Liver (tissue), 9 donors: ENCODE results near the gene GATA2. TPM values are rescaled to one million over a fixed set of nuclear protein-coding genes. Genes with fewer than 3 reads are reported as not detected.

Experiments used
- DNase-seq: peaks from one replicate; pipeline ENCODE4 v3.0.0-alpha.2; 2017; ENCODE audit warnings: low spot score
- H3K27ac ChIP-seq, 2 donors: one replicate each; pipeline ENCODE4 v1.7.0; 2013; ENCODE audit warnings: inconsistent platforms in 2 of 2, low read length in 2 of 2, control low read depth in 1 of 2, low read depth in 1 of 2, mild to moderate bottlenecking in 1 of 2
- H3K27me3 ChIP-seq, 4 donors: one replicate each; pipeline versions ENCODE4 v1.6.1 to v1.7.0; 2013; ENCODE audit warnings: low read length in 3 of 4, inconsistent platforms in 1 of 4, mild to moderate bottlenecking in 1 of 4, moderate library complexity in 1 of 4; ENCODE audit not compliant: control insufficient read depth in 4 of 4, insufficient read depth in 4 of 4
- H3K36me3 ChIP-seq, 4 donors: one replicate each; pipeline versions ENCODE4 v1.6.1 to v1.7.0; 2013; ENCODE audit warnings: low read length in 3 of 4, mild to moderate bottlenecking in 3 of 4, low read depth in 1 of 4, moderate library complexity in 1 of 4; ENCODE audit not compliant: control insufficient read depth in 4 of 4, insufficient read depth in 3 of 4
- H3K4me1 ChIP-seq, 4 donors: one replicate each; pipeline versions ENCODE4 v1.6.1 to v1.7.0; 2013; ENCODE audit warnings: low read length in 3 of 4, mild to moderate bottlenecking in 3 of 4, moderate library complexity in 1 of 4; ENCODE audit not compliant: control insufficient read depth in 4 of 4, insufficient read depth in 4 of 4
- H3K4me3 ChIP-seq, 3 donors: one replicate each; pipeline versions ENCODE4 v1.6.1 to v1.7.0; 2013; ENCODE audit warnings: low read length in 3 of 3, control low read depth in 1 of 3, low read depth in 1 of 3, mild to moderate bottlenecking in 1 of 3
- H3K9ac ChIP-seq, 2 donors: one replicate each; pipeline ENCODE4 v1.7.0; 2013; ENCODE audit warnings: low read length in 2 of 2, mild to moderate bottlenecking in 2 of 2, moderate library complexity in 2 of 2, control low read depth in 1 of 2, low read depth in 1 of 2
- H3K9me3 ChIP-seq, 4 donors: one replicate each; pipeline versions ENCODE4 v1.6.1 to v1.7.0; 2013; ENCODE audit warnings: low read length in 3 of 4; ENCODE audit not compliant: control insufficient read depth in 4 of 4
- FOXA1 ChIP-seq: IDR thresholded peaks from 2 replicates; pipeline ENCODE4 v1.6.1; 2016; ENCODE audit warnings: antibody characterized with exemption
- FOXA2 ChIP-seq: IDR thresholded peaks from 2 replicates; pipeline ENCODE4 v1.6.1; 2016; ENCODE audit warnings: antibody characterized with exemption
- GABPA ChIP-seq, 2 donors: IDR thresholded peaks in 1 of 2; conservative IDR thresholded peaks in 1 of 2; 2 replicates each; pipeline ENCODE4 v1.6.1; 2016; ENCODE audit warnings: antibody characterized with exemption in 2 of 2, mild to moderate bottlenecking in 1 of 2, moderate library complexity in 1 of 2
- HNF4A ChIP-seq, 2 donors: conservative IDR thresholded peaks; 2 replicates each; pipeline ENCODE4 v1.6.1; 2016; ENCODE audit warnings: antibody characterized with exemption in 2 of 2, mild to moderate bottlenecking in 2 of 2
- HNF4G ChIP-seq: IDR thresholded peaks from 2 replicates; pipeline ENCODE4 v1.6.1; 2016; ENCODE audit warnings: antibody characterized with exemption
- JUND ChIP-seq, 2 donors: IDR thresholded peaks; 2 replicates each; pipeline ENCODE4 v1.6.1; 2016; ENCODE audit warnings: antibody characterized with exemption in 2 of 2
- NR2F2 ChIP-seq: IDR thresholded peaks from 2 replicates; pipeline ENCODE4 v1.6.1; 2016; ENCODE audit warnings: antibody characterized with exemption
- RAD21 ChIP-seq, 2 donors: IDR thresholded peaks; 2 replicates each; pipeline ENCODE4 v1.6.1; 2016; ENCODE audit warnings: antibody characterized with exemption in 2 of 2, mild to moderate bottlenecking in 2 of 2
- RXRA ChIP-seq, 2 donors: IDR thresholded peaks; 2 replicates each; pipeline ENCODE4 v1.6.1; 2017 to 2018; ENCODE audit warnings: antibody characterized with exemption in 2 of 2, mild to moderate bottlenecking in 1 of 2
- SP1 ChIP-seq: IDR thresholded peaks from 2 replicates; pipeline ENCODE4 v1.6.1; 2018; ENCODE audit warnings: antibody characterized with exemption, mild to moderate bottlenecking
- TAF1 ChIP-seq: conservative IDR thresholded peaks from 2 replicates; pipeline ENCODE4 v1.6.1; 2016; ENCODE audit warnings: antibody characterized with exemption, mild to moderate bottlenecking
- YY1 ChIP-seq: IDR thresholded peaks from 2 replicates; pipeline ENCODE4 v1.6.1; 2016; ENCODE audit warnings: antibody characterized with exemption, mild to moderate bottlenecking
- WGBS: extraction: QIAGEN DNeasy Blood & Tissue Kit; methylation state at CpG from one replicate; pipeline ENCODE4 v1.1.7; 2013; 5-methylcytosine and 5-hydroxymethylcytosine counted together
- polyA plus RNA-seq, 2 donors: library from polyadenylated mRNA; stranded (reverse) in 1 of 2; unstranded in 1 of 2; fragments of 200-250 nt in 1 of 2; fragments of >200 nt in 1 of 2; fragmentation: Nextera tagmentation in 1 of 2; extraction: Ambion mirVana in 1 of 2; gene quantifications; one replicate each; pipeline versions ENCODE4 v1.2.1 to v1.2.3, GENCODE V29; 2013 to 2015
- total RNA-seq, 2 donors: library from RNA; depleted of rRNA; stranded (reverse); fragments of >200 nt; gene quantifications; one replicate each; pipeline ENCODE4 v1.2.3, GENCODE V29; 2014
- TF ChIP-seq, protein P1 (sequence below): IDR thresholded peaks from 2 replicates; pipeline ENCODE4 v1.6.1; 2016; ENCODE audit warnings: antibody characterized with exemption
- TF ChIP-seq, protein P2 (sequence below): IDR thresholded peaks from 2 replicates; pipeline ENCODE4 v1.6.1; 2016; ENCODE audit warnings: antibody characterized with exemption
- TF ChIP-seq, protein P3 (sequence below): IDR thresholded peaks from 2 replicates; pipeline ENCODE4 v1.6.1; 2016; ENCODE audit warnings: antibody characterized with exemption, mild to moderate bottlenecking
- donor health status: healthy.
- donor health status: healthy.
- donor health status: healthy.
- donor health status: healthy.
- donor health status: healthy.

GATA2 gene
- total and polyA plus RNA-seq, 4 donors, result 0.25 to 2.8 (median 0.54) TPM

DNA sequence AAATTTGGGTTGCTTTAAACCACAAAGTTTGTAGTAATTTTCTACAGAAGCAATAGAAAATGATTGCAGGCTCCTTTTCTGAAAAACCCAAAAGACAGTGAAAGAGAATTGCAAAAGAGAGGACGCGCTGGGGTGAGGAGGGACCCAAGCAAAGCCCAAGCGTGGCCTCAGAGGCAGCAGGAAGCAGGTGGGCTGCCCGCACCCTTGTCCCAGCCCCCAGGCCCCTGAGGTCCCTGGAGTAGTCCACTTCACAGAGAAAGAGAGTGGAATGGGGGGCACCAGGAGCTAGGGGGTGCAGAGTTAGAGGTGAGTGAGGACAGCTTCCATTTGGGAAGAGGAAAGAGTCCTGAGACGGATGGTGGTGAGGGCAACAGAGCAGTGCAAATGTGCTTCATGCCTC lies 37.9 kb downstream of the GATA2 start:
- WGBS, result 90% methylated on average over 5 of the region's 5 CpGs
- DNase-seq, result no peak
- Histone ChIP-seq H3K27me3 (peaks cover 0 to 2% (median under 1%) of the 10 kb centered on the region in 4 donors), H3K27ac (no peak overlapping the region), H3K9ac (no peak overlapping the region), H3K36me3 (no peaks in the 10 kb centered on the region), H3K9me3 (no peaks in the 10 kb centered on the region), H3K4me1 (no peaks in the 10 kb centered on the region), H3K4me3 (no peak overlapping the region)
- TF ChIP-seq SP1, result no peak
- TF ChIP-seq RXRA (IDR thresholded peaks at IDR 0.05), result no peak
- no peak for TF ChIP-seq NR2F2
- TF ChIP-seq YY1, result no peak
- TF ChIP-seq JUND (IDR thresholded peaks at IDR 0.05), result no peak

DNA sequence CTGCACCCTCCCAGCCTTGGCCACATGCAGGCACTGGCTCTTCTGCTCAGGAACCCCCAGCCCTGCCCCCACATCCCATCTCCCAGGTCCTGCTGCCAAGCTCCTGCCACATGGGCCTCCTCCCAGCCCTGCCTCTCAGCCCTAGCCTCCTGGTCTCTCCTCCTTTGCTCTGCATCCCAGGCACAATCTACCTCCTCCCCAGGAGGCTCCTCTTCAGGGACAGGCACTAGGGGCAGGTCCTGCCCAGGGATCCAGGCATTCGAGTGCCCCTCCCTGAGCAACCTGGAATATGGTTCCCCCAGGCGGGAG lies 38.7 kb downstream of the GATA2 start:
- H3K4me3 ChIP-seq, result no peak overlapping the region
- 90% methylated on average over 2 of the region's 2 CpGs for WGBS
- no peak for DNase-seq
- H3K9me3 ChIP-seq, result no peaks in the 10 kb centered on the region
- TF ChIP-seq FOXA1 (no peak), FOXA2 (no peak), GABPA (IDR thresholded peaks at IDR 0.05 in 1 of 2, conservative IDR thresholded peaks at IDR 0.05 in 1 of 2) (no peak), HNF4A (conservative IDR thresholded peaks at IDR 0.05) (no peak), TAF1 (no peak), YY1 (no peak), NR2F2 (no peak), HNF4G (no peak), JUND (IDR thresholded peaks at IDR 0.05) (no peak), SP1 (no peak), RAD21 (IDR thresholded peaks at IDR 0.05) (no peak), RXRA (IDR thresholded peaks at IDR 0.05) (no peak)
- TF ChIP-seq, protein P1, sequence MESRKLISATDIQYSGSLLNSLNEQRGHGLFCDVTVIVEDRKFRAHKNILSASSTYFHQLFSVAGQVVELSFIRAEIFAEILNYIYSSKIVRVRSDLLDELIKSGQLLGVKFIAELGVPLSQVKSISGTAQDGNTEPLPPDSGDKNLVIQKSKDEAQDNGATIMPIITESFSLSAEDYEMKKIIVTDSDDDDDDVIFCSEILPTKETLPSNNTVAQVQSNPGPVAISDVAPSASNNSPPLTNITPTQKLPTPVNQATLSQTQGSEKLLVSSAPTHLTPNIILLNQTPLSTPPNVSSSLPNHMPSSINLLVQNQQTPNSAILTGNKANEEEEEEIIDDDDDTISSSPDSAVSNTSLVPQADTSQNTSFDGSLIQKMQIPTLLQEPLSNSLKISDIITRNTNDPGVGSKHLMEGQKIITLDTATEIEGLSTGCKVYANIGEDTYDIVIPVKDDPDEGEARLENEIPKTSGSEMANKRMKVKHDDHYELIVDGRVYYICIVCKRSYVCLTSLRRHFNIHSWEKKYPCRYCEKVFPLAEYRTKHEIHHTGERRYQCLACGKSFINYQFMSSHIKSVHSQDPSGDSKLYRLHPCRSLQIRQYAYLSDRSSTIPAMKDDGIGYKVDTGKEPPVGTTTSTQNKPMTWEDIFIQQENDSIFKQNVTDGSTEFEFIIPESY, result no peak
- TF ChIP-seq, protein P2, sequence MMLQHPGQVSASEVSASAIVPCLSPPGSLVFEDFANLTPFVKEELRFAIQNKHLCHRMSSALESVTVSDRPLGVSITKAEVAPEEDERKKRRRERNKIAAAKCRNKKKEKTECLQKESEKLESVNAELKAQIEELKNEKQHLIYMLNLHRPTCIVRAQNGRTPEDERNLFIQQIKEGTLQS, result no peak
- TF ChIP-seq, protein P3, sequence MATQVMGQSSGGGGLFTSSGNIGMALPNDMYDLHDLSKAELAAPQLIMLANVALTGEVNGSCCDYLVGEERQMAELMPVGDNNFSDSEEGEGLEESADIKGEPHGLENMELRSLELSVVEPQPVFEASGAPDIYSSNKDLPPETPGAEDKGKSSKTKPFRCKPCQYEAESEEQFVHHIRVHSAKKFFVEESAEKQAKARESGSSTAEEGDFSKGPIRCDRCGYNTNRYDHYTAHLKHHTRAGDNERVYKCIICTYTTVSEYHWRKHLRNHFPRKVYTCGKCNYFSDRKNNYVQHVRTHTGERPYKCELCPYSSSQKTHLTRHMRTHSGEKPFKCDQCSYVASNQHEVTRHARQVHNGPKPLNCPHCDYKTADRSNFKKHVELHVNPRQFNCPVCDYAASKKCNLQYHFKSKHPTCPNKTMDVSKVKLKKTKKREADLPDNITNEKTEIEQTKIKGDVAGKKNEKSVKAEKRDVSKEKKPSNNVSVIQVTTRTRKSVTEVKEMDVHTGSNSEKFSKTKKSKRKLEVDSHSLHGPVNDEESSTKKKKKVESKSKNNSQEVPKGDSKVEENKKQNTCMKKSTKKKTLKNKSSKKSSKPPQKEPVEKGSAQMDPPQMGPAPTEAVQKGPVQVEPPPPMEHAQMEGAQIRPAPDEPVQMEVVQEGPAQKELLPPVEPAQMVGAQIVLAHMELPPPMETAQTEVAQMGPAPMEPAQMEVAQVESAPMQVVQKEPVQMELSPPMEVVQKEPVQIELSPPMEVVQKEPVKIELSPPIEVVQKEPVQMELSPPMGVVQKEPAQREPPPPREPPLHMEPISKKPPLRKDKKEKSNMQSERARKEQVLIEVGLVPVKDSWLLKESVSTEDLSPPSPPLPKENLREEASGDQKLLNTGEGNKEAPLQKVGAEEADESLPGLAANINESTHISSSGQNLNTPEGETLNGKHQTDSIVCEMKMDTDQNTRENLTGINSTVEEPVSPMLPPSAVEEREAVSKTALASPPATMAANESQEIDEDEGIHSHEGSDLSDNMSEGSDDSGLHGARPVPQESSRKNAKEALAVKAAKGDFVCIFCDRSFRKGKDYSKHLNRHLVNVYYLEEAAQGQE, result no peak
- no peak overlapping the region for H3K9ac ChIP-seq
- H3K27ac ChIP-seq, result no peak overlapping the region
- H3K4me1 ChIP-seq, result no peaks in the 10 kb centered on the region
- peaks cover 0 to 2% (median under 1%) of the 10 kb centered on the region in 4 donors for H3K27me3 ChIP-seq
- no peaks in the 10 kb centered on the region for H3K36me3 ChIP-seq
